ENCODE measurements around the gene DESI1. TPM values are rescaled to one million over a fixed set of nuclear protein-coding genes. Genes with fewer than 3 reads are reported as not detected.

Gene DESI1
- total and polyA plus RNA-seq, 2 of the 13 experiments (the other 11 are each of a cell fraction or from before 2014, with no cell fraction given), result 21.6 to 29.2 TPM

DNA sequence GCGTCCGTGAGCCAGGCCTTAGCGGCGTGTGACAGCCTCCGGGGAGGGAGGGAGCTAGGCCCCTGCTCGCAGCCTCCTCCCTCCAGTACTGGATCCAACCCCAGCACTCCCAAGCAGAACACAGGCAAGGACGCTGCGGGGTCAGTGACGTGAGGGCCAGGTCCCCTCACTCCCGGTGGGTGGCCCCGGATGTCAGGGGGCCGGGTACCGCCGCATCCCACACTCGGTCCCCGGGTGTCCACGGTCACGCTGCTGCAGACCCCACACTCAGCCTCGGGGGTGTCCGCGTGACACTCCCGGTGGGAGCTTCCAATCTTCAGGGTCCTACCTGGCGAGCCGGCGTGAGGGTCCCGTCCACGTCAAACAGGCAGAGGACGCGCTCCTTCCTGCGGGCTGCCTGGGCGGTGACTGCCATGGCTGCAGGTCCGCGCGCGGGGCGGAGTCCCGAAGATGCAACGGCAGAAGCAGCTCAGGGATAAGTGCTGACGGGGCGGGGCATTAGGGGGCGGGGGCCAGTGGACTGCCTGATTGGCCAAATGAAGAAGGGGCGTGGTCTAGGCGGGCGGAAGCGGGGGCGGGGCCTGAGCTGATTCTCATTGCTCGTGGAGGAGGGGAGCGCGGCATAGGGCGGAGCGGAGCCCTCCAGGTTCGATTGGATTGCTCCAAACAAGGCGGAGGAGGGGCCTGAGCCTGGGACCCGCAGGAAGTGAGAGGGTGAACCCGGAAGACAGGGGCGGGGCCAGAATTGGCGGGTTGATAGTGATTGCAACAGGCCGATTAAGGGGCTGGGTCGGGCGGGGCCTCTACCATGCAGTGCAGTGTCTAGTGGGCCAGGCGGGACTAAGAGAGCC lies 31.2 kb downstream of the DESI1 start, which contains the start of gene PMM1 (continued):
- TF ChIP-seq, protein P1, sequence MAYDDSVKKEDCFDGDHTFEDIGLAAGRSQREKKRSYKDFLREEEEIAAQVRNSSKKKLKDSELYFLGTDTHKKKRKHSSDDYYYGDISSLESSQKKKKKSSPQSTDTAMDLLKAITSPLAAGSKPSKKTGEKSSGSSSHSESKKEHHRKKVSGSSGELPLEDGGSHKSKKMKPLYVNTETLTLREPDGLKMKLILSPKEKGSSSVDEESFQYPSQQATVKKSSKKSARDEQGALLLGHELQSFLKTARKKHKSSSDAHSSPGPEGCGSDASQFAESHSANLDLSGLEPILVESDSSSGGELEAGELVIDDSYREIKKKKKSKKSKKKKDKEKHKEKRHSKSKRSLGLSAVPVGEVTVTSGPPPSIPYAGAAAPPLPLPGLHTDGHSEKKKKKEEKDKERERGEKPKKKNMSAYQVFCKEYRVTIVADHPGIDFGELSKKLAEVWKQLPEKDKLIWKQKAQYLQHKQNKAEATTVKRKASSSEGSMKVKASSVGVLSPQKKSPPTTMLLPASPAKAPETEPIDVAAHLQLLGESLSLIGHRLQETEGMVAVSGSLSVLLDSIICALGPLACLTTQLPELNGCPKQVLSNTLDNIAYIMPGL (CRISPR knock-in tag; IDR thresholded peaks at IDR 0.05; ENCODE audit: borderline replicate concordance in 1 of 2, low read depth in 1 of 2), result peak in 1 of 2 experiments; percentile 55; a peak in 1 of 4 replicates
- TF ChIP-seq MTF2 (CRISPR knock-in tag; IDR thresholded peaks at IDR 0.05; ENCODE audit: borderline replicate concordance), result no peak
- TF ChIP-seq, protein P2, sequence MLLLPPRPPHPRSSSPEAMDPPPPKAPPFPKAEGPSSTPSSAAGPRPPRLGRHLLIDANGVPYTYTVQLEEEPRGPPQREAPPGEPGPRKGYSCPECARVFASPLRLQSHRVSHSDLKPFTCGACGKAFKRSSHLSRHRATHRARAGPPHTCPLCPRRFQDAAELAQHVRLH (CRISPR knock-in tag; IDR thresholded peaks at IDR 0.05; ENCODE audit: borderline replicate concordance, low read depth), result 0 out of 2 replicates have a peak, but pooled peaks have one; percentile 20
- no peak for TF ChIP-seq ZNF263 (CRISPR knock-in tag; IDR thresholded peaks at IDR 0.05)
- TF ChIP-seq, protein P3, sequence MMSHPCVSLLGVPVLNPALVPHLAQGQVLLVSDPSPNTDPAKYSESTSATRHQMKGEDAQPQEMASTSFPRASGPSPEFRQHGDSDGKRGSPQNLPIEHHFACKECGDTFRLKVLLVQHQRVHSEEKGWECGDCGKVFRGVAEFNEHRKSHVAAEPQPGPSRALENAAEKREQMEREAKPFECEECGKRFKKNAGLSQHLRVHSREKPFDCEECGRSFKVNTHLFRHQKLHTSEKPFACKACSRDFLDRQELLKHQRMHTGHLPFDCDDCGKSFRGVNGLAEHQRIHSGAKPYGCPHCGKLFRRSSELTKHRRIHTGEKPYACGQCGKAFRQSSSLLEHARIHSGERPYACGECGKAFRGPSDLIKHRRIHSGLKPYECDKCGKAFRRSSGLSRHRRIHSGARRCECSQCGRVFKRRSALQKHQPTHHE (CRISPR knock-in tag; IDR thresholded peaks at IDR 0.05; ENCODE audit: borderline replicate concordance), result no peak
- no peak for TF ChIP-seq CC2D1A (CRISPR knock-in tag; IDR thresholded peaks at IDR 0.05)
- no peak for TF ChIP-seq FOXJ3 (CRISPR knock-in tag; IDR thresholded peaks at IDR 0.05; ENCODE audit: borderline replicate concordance)
- no peak for TF ChIP-seq ZNF530 (CRISPR knock-in tag; IDR thresholded peaks at IDR 0.05; ENCODE audit: low read depth)
- TF ChIP-seq GPN1 (CRISPR knock-in tag; IDR thresholded peaks at IDR 0.05; ENCODE audit: borderline replicate concordance), result no peak
- TF ChIP-seq ZNF207 (IDR thresholded peaks at IDR 0.05; ENCODE audit: borderline replicate concordance), result no peak
- TF ChIP-seq ZNF569 (CRISPR knock-in tag; IDR thresholded peaks at IDR 0.05; ENCODE audit: borderline replicate concordance), result no peak; the same call in 1 of the 2 replicates
- no peak for TF ChIP-seq ZFP82 (CRISPR knock-in tag; IDR thresholded peaks at IDR 0.05; ENCODE audit: borderline replicate concordance)
- no peak for TF ChIP-seq ZNF713 (CRISPR knock-in tag; IDR thresholded peaks at IDR 0.05)
- TF ChIP-seq ZNF577 (CRISPR knock-in tag; IDR thresholded peaks at IDR 0.05; ENCODE audit: borderline replicate concordance, low read depth), result no peak
- no peak for TF ChIP-seq ZNF776 (CRISPR knock-in tag; IDR thresholded peaks at IDR 0.05)
- TF ChIP-seq ZNF616 (CRISPR knock-in tag; IDR thresholded peaks at IDR 0.05; ENCODE audit: low read depth), result no peak
- TF ChIP-seq TOPORS (CRISPR knock-in tag; IDR thresholded peaks at IDR 0.05), result no peak
- TF ChIP-seq ZNF546 (CRISPR knock-in tag; conservative IDR thresholded peaks at IDR 0.05), result no peak
- no peak for TF ChIP-seq ZNF572 (CRISPR knock-in tag; IDR thresholded peaks at IDR 0.05)
- 0 out of 2 replicates have a peak, but pooled peaks have one; percentile 53 for TF ChIP-seq PHF20 (CRISPR knock-in tag; IDR thresholded peaks at IDR 0.05)
- no peak for TF ChIP-seq ZSCAN12 (CRISPR knock-in tag; IDR thresholded peaks at IDR 0.05)
- TF ChIP-seq KDM5B (CRISPR knock-in tag; IDR thresholded peaks at IDR 0.05; ENCODE audit: borderline replicate concordance), result no peak
- TF ChIP-seq, protein P4, sequence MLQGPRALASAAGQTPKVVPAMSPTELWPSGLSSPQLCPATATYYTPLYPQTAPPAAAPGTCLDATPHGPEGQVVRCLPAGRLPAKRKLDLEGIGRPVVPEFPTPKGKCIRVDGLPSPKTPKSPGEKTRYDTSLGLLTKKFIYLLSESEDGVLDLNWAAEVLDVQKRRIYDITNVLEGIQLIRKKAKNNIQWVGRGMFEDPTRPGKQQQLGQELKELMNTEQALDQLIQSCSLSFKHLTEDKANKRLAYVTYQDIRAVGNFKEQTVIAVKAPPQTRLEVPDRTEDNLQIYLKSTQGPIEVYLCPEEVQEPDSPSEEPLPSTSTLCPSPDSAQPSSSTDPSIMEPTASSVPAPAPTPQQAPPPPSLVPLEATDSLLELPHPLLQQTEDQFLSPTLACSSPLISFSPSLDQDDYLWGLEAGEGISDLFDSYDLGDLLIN (CRISPR knock-in tag; IDR thresholded peaks at IDR 0.05; ENCODE audit: borderline replicate concordance), result no peak
- TF ChIP-seq ZSCAN31 (CRISPR knock-in tag; IDR thresholded peaks at IDR 0.05; ENCODE audit: low read depth), result peak; percentile 68; the same call in 1 of the 2 replicates

Data from HepG2 (cell line).